Measurements from ENCODE around the gene WWOX.

- TF ChIP-seq EZH2 (IDR thresholded peaks at IDR 0.05; ENCODE audit: low read length, unreplicated experiment) (no peak), CTCF (conservative IDR thresholded peaks at IDR 0.05; ENCODE audit: low read depth, low read length) (no peak)
Measured at GRCh38 chr16:79067600-79067999, 968.1 kb downstream of the WWOX start.
